Stimulated activated CD4-positive, alpha-beta T cell treated with anti-CD3 and anti-CD28 coated beads, TNF-alpha, amount 100 ng/mL, for 4 hours (primary cell): Measurements from ENCODE around the gene CATSPERD.
"Not testable (repeated sequence)": the region's sequence is repeated elsewhere in the genome, so short reads cannot be mapped to it uniquely, and the experiment has no call there.

Source experiments
- DNase-seq, 3 experiments: peaks; one replicate each; pipeline ENCODE4 v3.0.0-alpha.2; 2020; ENCODE audit warnings: low read depth in 3 of 3

Gene CATSPERD

GRCh38 chr19:5684694-5685430 is 35.6 kb upstream of the CATSPERD start:
- DNase-seq, result no peak

- DNase-seq, result no peak
Observed at GRCh38 chr19:5686326-5686646, 34.2 kb upstream of the CATSPERD start.

- peak; percentile 90 to 100 (median 91) for DNase-seq
Observed at GRCh38 chr19:5686647-5687359, 33.6 kb upstream of the CATSPERD start.

- DNase-seq, result no peak
Observed at GRCh38 chr19:5687360-5688198, 32.9 kb upstream of the CATSPERD start.

- DNase-seq, result not testable (repeated sequence)
Observed at GRCh38 chr19:5688262-5688881, 32.1 kb upstream of the CATSPERD start.

- DNase-seq, result peak; percentile 98 to 100 (median 98)
Observed at GRCh38 chr19:5690125-5690954, 30.1 kb upstream of the CATSPERD start, which contains the start of gene RPL36. Gene RPL36, plus strand, starts transcription at chr19:5690295. Its CDS starts 213 bp downstream, at chr19:5690508.

GRCh38 chr19:5690955-5691821 is 29.2 kb upstream of the CATSPERD start:
- peak in 2 of 3 experiments; percentile 64 to 65 for DNase-seq

GRCh38 chr19:5691822-5692722 is 28.4 kb upstream of the CATSPERD start:
- DNase-seq, result no peak

- no peak for DNase-seq
Observed at GRCh38 chr19:5692723-5693194, 27.7 kb upstream of the CATSPERD start.

- DNase-seq, result no peak
Observed at GRCh38 chr19:5693195-5694166, 27.0 kb upstream of the CATSPERD start.

- DNase-seq, result no peak
Observed at GRCh38 chr19:5694167-5694955, 26.1 kb upstream of the CATSPERD start.

GRCh38 chr19:5694956-5695648 is 25.3 kb upstream of the CATSPERD start:
- no peak for DNase-seq

- DNase-seq, result no peak
Observed at GRCh38 chr19:5695649-5696195, 24.7 kb upstream of the CATSPERD start.

- no peak for DNase-seq
Observed at GRCh38 chr19:5696196-5697021, 24.0 kb upstream of the CATSPERD start.
